HepG2 (cell line): ENCODE results near the gene TXNDC16. TPM values are rescaled to one million over a fixed set of nuclear protein-coding genes. Genes with fewer than 3 reads are reported as not detected.

Experiments
- ATAC-seq: fragments of 200-7000 bp; cut with Tn5 transposase; 3 replicates; pipeline ENCODE4 v1.9.1; 2020; ENCODE audit warnings: mild to moderate bottlenecking, moderate library complexity
- BruUV-seq: library from RNA; stranded (reverse); fragments of 400-500 nt; replicated peaks from 2 replicates; lab custom pipeline; 2021; lab: Mats Ljungman, UMichigan
- CTCF ChIA-PET: fragments of 300-600 bp; formaldehyde crosslinking; extraction: SDS; loops from one replicate; lab custom pipeline; 2021; ENCODE audit warnings: low total read pairs, inconsistent platforms, low intra/inter-chr PET ratio; lab: Yijun Ruan, JAX
- POLR2A ChIA-PET: fragments of 350-600 bp; sonication (Branson Sonifier 250); formaldehyde crosslinking; loops from one replicate; lab custom pipeline; 2020; ENCODE audit warnings: antibody characterized with exemption, inconsistent platforms; lab: Yijun Ruan, JAX
- DNase-seq: peaks from one replicate; pipeline ENCODE4 v3.0.0-alpha.2; 2015; ENCODE audit warnings: low spot score
- FAIRE-seq: peaks from 3 replicates; lab custom pipeline; 2011; peaks lifted over from hg19 to GRCh38; lab: Jason Lieb, UNC
- H2AFZ ChIP-seq: one replicate; pipeline ENCODE4 v1.6.1; 2011; ENCODE audit warnings: low read length, inconsistent platforms
- H3K27ac ChIP-seq: fragments of 300-600 bp; 3 replicates; pipeline ENCODE4 v1.8.0; 2011; ENCODE audit warnings: mixed run types, mild to moderate bottlenecking, mixed read lengths, low read length, inconsistent platforms; ENCODE audit not compliant: insufficient read depth; ENCODE audit errors: extremely low read length
- H3K27me3 ChIP-seq, 2 experiments: fragments of 200-600 bp in 1 of 2; 2 replicates in 1 of 2; 3 replicates in 1 of 2; pipeline versions ENCODE4 v1.6.0 to v1.8.0; 2011; ENCODE audit warnings: low read length in 2 of 2, mild to moderate bottlenecking in 2 of 2, moderate library complexity in 2 of 2, inconsistent platforms in 1 of 2; ENCODE audit not compliant: insufficient read depth in 2 of 2, control insufficient read depth in 1 of 2
- H3K36me3 ChIP-seq, 2 experiments: fragments of 200-600 bp in 1 of 2; replicated peaks in 1 of 2; 2 replicates in 1 of 2; 3 replicates in 1 of 2; pipeline versions ENCODE4 v1.5.1 to v1.8.0; 2011; ENCODE audit warnings: low read length in 2 of 2, inconsistent platforms in 1 of 2; ENCODE audit not compliant: insufficient read depth in 2 of 2, control insufficient read depth in 1 of 2
- H3K4me1 ChIP-seq: 2 replicates; pipeline ENCODE4 v1.5.1; 2012; ENCODE audit warnings: low read length, inconsistent platforms; ENCODE audit not compliant: insufficient read depth
- H3K4me2 ChIP-seq: 2 replicates; pipeline ENCODE4 v1.6.0; 2011; ENCODE audit warnings: low read depth, low read length, inconsistent platforms
- H3K4me3 ChIP-seq, 3 experiments: fragments of 200-600 bp in 1 of 3; sonication (generic), shearing (Covaris generic) in 1 of 3; replicated peaks in 1 of 3; 2 replicates each; pipeline ENCODE4 v1.5.1; 2011 to 2016; ENCODE audit warnings: low read length in 3 of 3, inconsistent platforms in 2 of 3, low read depth in 2 of 3, mild to moderate bottlenecking in 2 of 3, control low read depth in 1 of 3, mixed read lengths in 1 of 3; ENCODE audit not compliant: insufficient read depth in 1 of 3
- H3K79me2 ChIP-seq: one replicate; pipeline ENCODE4 v1.6.1; 2011; ENCODE audit warnings: low read length, inconsistent platforms; ENCODE audit not compliant: insufficient read depth
- H3K9ac ChIP-seq: 2 replicates; pipeline ENCODE4 v1.6.0; 2011; ENCODE audit warnings: mild to moderate bottlenecking, low read depth, low read length, inconsistent platforms; ENCODE audit not compliant: insufficient read depth
- H3K9me3 ChIP-seq: 2 replicates; pipeline ENCODE4 v1.5.1; 2012; ENCODE audit warnings: mild to moderate bottlenecking, low read length
- H4K20me1 ChIP-seq: 2 replicates; pipeline ENCODE4 v1.6.0; 2011; ENCODE audit warnings: inconsistent platforms, mild to moderate bottlenecking, low read length, moderate library complexity; ENCODE audit not compliant: insufficient read depth
- JDP2 ChIP-seq: sonication (generic); formaldehyde crosslinking; IDR thresholded peaks from 2 replicates; pipeline ENCODE4 v1.8.1; 2022; ENCODE audit warnings: missing genetic modification reagents, borderline replicate concordance
- JUND ChIP-seq: sonication (generic); formaldehyde crosslinking; IDR thresholded peaks from 2 replicates; pipeline ENCODE4 v1.8.0; 2022; ENCODE audit warnings: mild to moderate bottlenecking, missing genetic modification reagents
- NAIF1 ChIP-seq: sonication (generic); formaldehyde crosslinking; IDR thresholded peaks from 2 replicates; pipeline ENCODE4 v1.5.0; 2020; ENCODE audit warnings: mild to moderate bottlenecking, missing genetic modification reagents, borderline replicate concordance
- PPARG ChIP-seq: conservative IDR thresholded peaks from 2 replicates; pipeline ENCODE4 v1.6.1; 2016; ENCODE audit warnings: missing biosample characterization, missing genetic modification reagents
- RARA ChIP-seq: IDR thresholded peaks from 2 replicates; pipeline ENCODE4 v1.6.1; 2016; ENCODE audit warnings: missing genetic modification reagents, missing compliant biosample characterization
- SETDB1 ChIP-seq: sonication (generic); formaldehyde crosslinking; IDR thresholded peaks from 2 replicates; pipeline ENCODE4 v1.5.1; 2020; ENCODE audit warnings: missing genetic modification reagents, mild to moderate bottlenecking, borderline replicate concordance
- TBX2 ChIP-seq: sonication (generic); formaldehyde crosslinking; IDR thresholded peaks from 2 replicates; pipeline ENCODE4 v1.5.0; 2020; ENCODE audit warnings: missing genetic modification reagents, mild to moderate bottlenecking, borderline replicate concordance
- ZFP82 ChIP-seq: sonication (generic); formaldehyde crosslinking; IDR thresholded peaks from 2 replicates; pipeline ENCODE4 v1.5.1; 2020; ENCODE audit warnings: mild to moderate bottlenecking, missing genetic modification reagents, borderline replicate concordance
- ZFYVE20 ChIP-seq: sonication (generic); formaldehyde crosslinking; IDR thresholded peaks from 2 replicates; pipeline ENCODE4 v1.8.0; 2023; ENCODE audit warnings: low read depth, mild to moderate bottlenecking, moderate library complexity, missing genetic modification reagents, borderline replicate concordance
- ZNF230 ChIP-seq: sonication (generic); formaldehyde crosslinking; IDR thresholded peaks from 2 replicates; pipeline ENCODE4 v1.4.0; 2020; ENCODE audit warnings: mild to moderate bottlenecking, missing genetic modification reagents
- WGBS: methylation state at CpG from one replicate; pipeline ENCODE4 v1.1.6; 2017; ENCODE audit warnings: low lambda C conversion rate; 5-methylcytosine and 5-hydroxymethylcytosine counted together
- in situ Hi-C: cut with HindIII; loops from 2 replicates; pipeline ENCODE4 v1.10.0; 2017; ENCODE audit warnings: low pct_unique_long_range_greater_than_20kb; ENCODE audit not compliant: extremely low pct_ligation_motif_present
- intact Hi-C: fragments of 100-400 bp; cut with micrococcal nuclease; formaldehyde crosslinking; loops from one replicate; pipeline ENCODE4 v1.10.0; 2022; ENCODE audit not compliant: unreplicated experiment
- polyA plus RNA-seq, 8 experiments: library from polyadenylated mRNA; depleted of rRNA in 3 of 8; stranded (reverse) in 7 of 8; unstranded in 1 of 8; fragments of >200 nt; fragmentation: Illumina TruSeq in 4 of 8; extraction: Trizol in 4 of 8; gene quantifications; 2 replicates each; pipeline versions ENCODE4 v1.2.1 to v1.2.3, GENCODE V29; 2011 to 2016; ENCODE audit warnings: low read depth in 4 of 8, missing spikeins in 1 of 8, mixed read lengths in 1 of 8; ENCODE audit not compliant: insufficient read depth in 1 of 8
- total RNA-seq, 5 experiments: library from RNA; depleted of rRNA; stranded (reverse); fragments of >200 nt; fragmentation: Illumina TruSeq; extraction: Trizol; gene quantifications; 2 replicates each; pipeline ENCODE4 v1.2.3, GENCODE V29; 2016; ENCODE audit warnings: low read depth in 1 of 5
- TF ChIP-seq, protein P1 (sequence below), 2 experiments: sonication (generic) in 1 of 2; formaldehyde crosslinking in 1 of 2; IDR thresholded peaks; 2 replicates each; pipeline versions ENCODE4 v1.5.1 to v1.6.1; 2011 to 2020; ENCODE audit warnings: borderline replicate concordance in 1 of 2, low read depth in 1 of 2, low read length in 1 of 2, mild to moderate bottlenecking in 1 of 2, missing genetic modification reagents in 1 of 2, moderate library complexity in 1 of 2
- TF ChIP-seq, protein P2 (sequence below): IDR thresholded peaks from 2 replicates; pipeline ENCODE4 v1.6.1; 2012; ENCODE audit warnings: inconsistent platforms
- TF ChIP-seq, protein P3 (sequence below): sonication (generic); formaldehyde crosslinking; IDR thresholded peaks from 2 replicates; pipeline ENCODE4 v1.4.0; 2020; ENCODE audit warnings: missing genetic modification reagents

Gene TXNDC16
- total and polyA plus RNA-seq, 2 of the 13 experiments (the other 11 are each of a cell fraction or from before 2014, with no cell fraction given) = 4.6 to 6.2 TPM

GRCh38 chr14:52402812-52403526 lies 149.3 kb downstream of the TXNDC16 start:
- intact Hi-C loops (no loop called here), in situ Hi-C loops (no loop called here)
- Histone ChIP-seq H3K4me3 (no peak overlapping the region), H3K27ac (no peak overlapping the region), H3K27me3 (peaks cover 0 to under 1% of the 10 kb centered on the region in 2 experiments; a peak in 1 of 5 replicates), H2AFZ (no peak overlapping the region), H3K36me3 (no peaks in the 10 kb centered on the region), H3K79me2 (no peaks in the 10 kb centered on the region), H3K4me1 (0 out of 2 replicates have a peak, but pooled peaks cover 5% of the 10 kb centered on the region), H3K9me3 (no peaks in the 10 kb centered on the region), H3K9ac (no peak overlapping the region), H4K20me1 (no peaks in the 10 kb centered on the region), H3K4me2 (no peak overlapping the region)
- TF ChIP-seq, protein P1, sequence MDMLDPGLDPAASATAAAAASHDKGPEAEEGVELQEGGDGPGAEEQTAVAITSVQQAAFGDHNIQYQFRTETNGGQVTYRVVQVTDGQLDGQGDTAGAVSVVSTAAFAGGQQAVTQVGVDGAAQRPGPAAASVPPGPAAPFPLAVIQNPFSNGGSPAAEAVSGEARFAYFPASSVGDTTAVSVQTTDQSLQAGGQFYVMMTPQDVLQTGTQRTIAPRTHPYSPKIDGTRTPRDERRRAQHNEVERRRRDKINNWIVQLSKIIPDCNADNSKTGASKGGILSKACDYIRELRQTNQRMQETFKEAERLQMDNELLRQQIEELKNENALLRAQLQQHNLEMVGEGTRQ (IDR thresholded peaks at IDR 0.05; ENCODE audit: low read depth, low read length) = no peak
- TF ChIP-seq, protein P1 (CRISPR knock-in tag; IDR thresholded peaks at IDR 0.05; ENCODE audit: borderline replicate concordance) = no peak
- no peak for TF ChIP-seq ZFP82 (CRISPR knock-in tag)
- BruUV-seq = no TSS peak
- 3% methylated on average over 4 of the region's 4 CpGs for WGBS
- ChIA-PET POLR2A (no interaction called here), CTCF (no interaction called here)
- FAIRE-seq = no peak
- DNase-seq = no peak
- no peak for ATAC-seq

GRCh38 chr14:52400846-52401245 lies 151.5 kb downstream of the TXNDC16 start:
- Histone ChIP-seq H3K4me3 (no peak overlapping the region), H3K9me3 (no peaks in the 10 kb centered on the region), H3K9ac (no peak overlapping the region), H2AFZ (no peak overlapping the region), H3K79me2 (no peaks in the 10 kb centered on the region), H4K20me1 (no peaks in the 10 kb centered on the region), H3K36me3 (no peaks in the 10 kb centered on the region), H3K4me1 (0 out of 2 replicates have a peak, but pooled peaks cover 5% of the 10 kb centered on the region), H3K4me2 (no peak overlapping the region), H3K27ac (no peak overlapping the region), H3K27me3 (no peaks in the 10 kb centered on the region; a peak in 1 of 5 replicates)
- CTCF ChIA-PET = no interaction called here
- 33% methylated on average over 3 of the region's 3 CpGs for WGBS
- BruUV-seq = no TSS peak
- ATAC-seq (no peak), FAIRE-seq (no peak), DNase-seq (no peak)
- POLR2A ChIA-PET = no interaction called here
- in situ Hi-C loops (no loop called here), intact Hi-C loops (no loop called here)
- TF ChIP-seq, protein P2, sequence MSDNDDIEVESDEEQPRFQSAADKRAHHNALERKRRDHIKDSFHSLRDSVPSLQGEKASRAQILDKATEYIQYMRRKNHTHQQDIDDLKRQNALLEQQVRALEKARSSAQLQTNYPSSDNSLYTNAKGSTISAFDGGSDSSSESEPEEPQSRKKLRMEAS = no peak
- TF ChIP-seq NAIF1 (CRISPR knock-in tag) = no peak
- TF ChIP-seq JDP2 (CRISPR knock-in tag) = no peak
- TF ChIP-seq, protein P3, sequence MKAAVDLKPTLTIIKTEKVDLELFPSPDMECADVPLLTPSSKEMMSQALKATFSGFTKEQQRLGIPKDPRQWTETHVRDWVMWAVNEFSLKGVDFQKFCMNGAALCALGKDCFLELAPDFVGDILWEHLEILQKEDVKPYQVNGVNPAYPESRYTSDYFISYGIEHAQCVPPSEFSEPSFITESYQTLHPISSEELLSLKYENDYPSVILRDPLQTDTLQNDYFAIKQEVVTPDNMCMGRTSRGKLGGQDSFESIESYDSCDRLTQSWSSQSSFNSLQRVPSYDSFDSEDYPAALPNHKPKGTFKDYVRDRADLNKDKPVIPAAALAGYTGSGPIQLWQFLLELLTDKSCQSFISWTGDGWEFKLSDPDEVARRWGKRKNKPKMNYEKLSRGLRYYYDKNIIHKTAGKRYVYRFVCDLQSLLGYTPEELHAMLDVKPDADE = no peak
- TF ChIP-seq ZNF230 (CRISPR knock-in tag) = no peak
- no peak for TF ChIP-seq JUND (CRISPR knock-in tag)
- no peak for TF ChIP-seq TBX2
- no peak for TF ChIP-seq PPARG (CRISPR knock-in tag)
- no peak for TF ChIP-seq ZFYVE20 (CRISPR knock-in tag)
- no peak for TF ChIP-seq SETDB1 (CRISPR knock-in tag)
- TF ChIP-seq RARA = no peak
